LNCaP clone FGC (cell line): ENCODE results near the gene BCL3.

ENCODE experiments used
- DNase-seq: peaks from one replicate; pipeline ENCODE4 v3.0.0-alpha.2; 2011; ENCODE audit warnings: low read depth
- H3K4me3 ChIP-seq: 2 replicates; pipeline ENCODE4 v1.5.1; 2011; ENCODE audit warnings: mild to moderate bottlenecking, low read depth, low read length, control low read depth
- TF ChIP-seq, protein P1 (sequence below): IDR thresholded peaks from 2 replicates; pipeline ENCODE4 v1.5.1; 2012; ENCODE audit warnings: mild to moderate bottlenecking; ENCODE audit not compliant: control insufficient read depth, insufficient read depth; ENCODE audit errors: extremely low read depth

The BCL3 gene

DNA sequence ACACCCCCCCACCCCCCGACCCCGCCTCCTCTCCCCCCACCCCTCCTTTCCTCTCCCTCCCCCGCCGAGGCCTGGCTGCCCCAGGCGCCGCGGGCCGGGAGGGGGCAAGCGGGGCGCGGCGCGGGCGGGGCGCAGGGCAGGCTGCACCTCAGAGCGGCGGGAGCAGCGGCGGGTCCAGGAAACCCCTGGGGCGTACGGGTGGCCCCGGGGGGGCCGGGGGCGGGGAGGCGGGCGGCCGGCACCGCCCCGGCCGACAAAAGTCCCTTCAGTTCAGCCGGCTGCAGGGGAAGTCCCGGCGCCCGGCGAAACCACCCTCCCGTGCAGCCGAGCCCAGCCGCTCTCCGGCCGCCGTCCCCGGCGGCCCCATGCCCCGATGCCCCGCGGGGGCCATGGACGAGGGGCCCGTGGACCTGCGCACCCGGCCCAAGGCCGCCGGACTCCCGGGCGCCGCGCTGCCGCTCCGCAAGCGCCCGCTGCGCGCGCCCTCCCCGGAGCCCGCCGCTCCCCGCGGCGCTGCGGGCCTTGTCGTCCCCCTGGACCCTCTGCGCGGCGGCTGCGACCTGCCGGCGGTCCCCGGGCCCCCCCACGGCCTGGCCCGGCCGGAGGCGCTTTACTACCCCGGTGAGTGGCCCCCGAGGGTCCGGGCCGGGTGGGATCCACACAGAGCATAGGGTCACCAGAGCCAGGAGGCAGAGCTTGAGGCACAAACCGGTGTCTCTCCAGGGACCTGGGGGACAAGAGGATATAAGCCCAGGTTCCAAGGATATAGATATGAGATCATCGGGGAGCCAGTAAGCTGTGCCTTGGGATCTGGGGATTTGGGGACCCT, at the start of gene BCL3:
BCL3 (plus strand) TSS at position 283 of the 829 bp plus-strand sequence; CDS start at position 366, 83 bp downstream.
- DNase-seq = no peak
- TF ChIP-seq, protein P1, sequence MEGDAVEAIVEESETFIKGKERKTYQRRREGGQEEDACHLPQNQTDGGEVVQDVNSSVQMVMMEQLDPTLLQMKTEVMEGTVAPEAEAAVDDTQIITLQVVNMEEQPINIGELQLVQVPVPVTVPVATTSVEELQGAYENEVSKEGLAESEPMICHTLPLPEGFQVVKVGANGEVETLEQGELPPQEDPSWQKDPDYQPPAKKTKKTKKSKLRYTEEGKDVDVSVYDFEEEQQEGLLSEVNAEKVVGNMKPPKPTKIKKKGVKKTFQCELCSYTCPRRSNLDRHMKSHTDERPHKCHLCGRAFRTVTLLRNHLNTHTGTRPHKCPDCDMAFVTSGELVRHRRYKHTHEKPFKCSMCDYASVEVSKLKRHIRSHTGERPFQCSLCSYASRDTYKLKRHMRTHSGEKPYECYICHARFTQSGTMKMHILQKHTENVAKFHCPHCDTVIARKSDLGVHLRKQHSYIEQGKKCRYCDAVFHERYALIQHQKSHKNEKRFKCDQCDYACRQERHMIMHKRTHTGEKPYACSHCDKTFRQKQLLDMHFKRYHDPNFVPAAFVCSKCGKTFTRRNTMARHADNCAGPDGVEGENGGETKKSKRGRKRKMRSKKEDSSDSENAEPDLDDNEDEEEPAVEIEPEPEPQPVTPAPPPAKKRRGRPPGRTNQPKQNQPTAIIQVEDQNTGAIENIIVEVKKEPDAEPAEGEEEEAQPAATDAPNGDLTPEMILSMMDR = no peak
- peak within 1 kb of the TSS; percentile 59 for H3K4me3 ChIP-seq

DNA sequence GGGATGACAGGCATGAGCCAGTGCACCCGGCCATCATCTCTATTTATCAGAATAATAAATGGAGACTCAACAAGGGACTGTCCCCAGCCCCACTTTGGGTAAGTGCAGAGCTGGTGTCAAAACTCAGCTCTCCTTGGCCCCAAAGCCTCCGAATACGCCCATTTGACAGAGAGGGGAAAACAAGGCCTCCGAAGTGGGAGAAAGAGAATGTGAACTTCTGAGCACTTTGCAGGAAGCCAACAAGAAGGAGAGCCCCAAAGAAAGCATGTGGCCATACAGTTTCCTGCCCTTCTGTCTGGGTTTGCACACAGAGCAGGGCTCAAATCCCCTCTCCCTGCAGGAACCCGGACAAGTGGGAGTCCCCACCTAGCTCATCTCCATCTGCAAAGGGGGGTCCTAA, 48.0 kb upstream of the BCL3 start:
- H3K4me3 ChIP-seq = no peak overlapping the region
- DNase-seq = no peak
- TF ChIP-seq, protein P1 = no peak

DNA sequence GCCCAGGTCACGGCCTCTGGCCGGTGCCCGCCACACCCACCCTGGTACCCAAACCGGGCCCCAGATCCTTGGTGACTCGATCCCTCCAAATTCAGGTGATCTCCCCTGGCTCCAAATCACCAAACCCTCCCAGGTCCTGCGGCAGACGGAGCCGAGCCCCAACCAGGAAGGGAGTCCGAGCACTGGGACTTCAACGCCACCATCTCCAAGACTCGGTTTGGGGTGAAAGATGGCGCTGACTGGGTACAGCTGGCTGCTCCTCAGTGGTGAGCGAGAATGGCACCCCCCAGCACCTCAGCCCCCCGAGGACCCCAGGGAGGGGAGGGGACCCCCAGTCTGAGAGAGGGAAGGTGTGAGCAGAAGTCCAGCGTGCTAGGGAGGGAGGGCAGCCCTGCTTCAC, 47.3 kb upstream of the BCL3 start:
- DNase-seq = no peak
- no peak overlapping the region for H3K4me3 ChIP-seq
- TF ChIP-seq, protein P1 = no peak

GRCh38 chr19:44702551-44703176, 45.8 kb upstream of the BCL3 start:
- TF ChIP-seq, protein P1 = no peak
- no peak for DNase-seq
- no peak overlapping the region for H3K4me3 ChIP-seq

- TF ChIP-seq, protein P1 = no peak
These were observed 45.0 kb upstream of the BCL3 start for GRCh38 chr19:44703336-44704078.

DNA sequence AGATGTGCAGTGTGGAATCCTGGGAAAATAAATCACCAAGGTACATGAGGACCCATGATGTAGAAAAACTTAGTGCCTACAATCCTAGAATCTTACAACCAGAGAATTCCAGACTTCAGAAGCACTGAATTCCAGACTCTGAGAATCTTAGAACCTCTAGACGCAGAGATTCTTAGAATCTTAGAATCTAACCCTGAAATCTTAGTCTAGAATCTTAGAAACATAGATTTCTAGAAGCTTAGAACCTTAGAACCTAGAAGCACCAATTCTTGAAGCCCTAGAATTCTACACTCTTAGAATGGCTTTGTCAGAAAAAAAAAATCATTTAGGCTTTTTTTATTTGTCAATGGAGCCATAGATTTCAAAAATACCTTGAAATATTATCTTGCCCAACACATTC, 43.5 kb upstream of the BCL3 start:
- TF ChIP-seq, protein P1 = no peak
- no peak for DNase-seq
- H3K4me3 ChIP-seq = no peak overlapping the region

More at GRCh38 chr19:44703336-44704078, 45.0 kb upstream of the BCL3 start:
- H3K4me3 ChIP-seq = no peak overlapping the region
- DNase-seq = no peak
